ENCODE measurements around the gene GAB1.

GAB1 gene

GRCh38 chr4:143357161-143357845 is 20.6 kb downstream of the GAB1 start:
- DNase-seq (ENCODE audit: low read depth in 1 of 2, low spot score in 1 of 2): no peak

- no peak for DNase-seq (ENCODE audit: low read depth in 1 of 2, low spot score in 1 of 2)
These were observed 21.7 kb downstream of the GAB1 start for GRCh38 chr4:143358419-143358818.

- no peak for DNase-seq (ENCODE audit: low read depth in 1 of 2, low spot score in 1 of 2)
These were observed 22.4 kb downstream of the GAB1 start for GRCh38 chr4:143358923-143359643.

- DNase-seq (ENCODE audit: low read depth in 1 of 2, low spot score in 1 of 2): no peak
These were observed 23.0 kb downstream of the GAB1 start for GRCh38 chr4:143359644-143360193.

GRCh38 chr4:143360838-143361625 is 24.4 kb downstream of the GAB1 start:
- DNase-seq (ENCODE audit: low read depth in 1 of 2, low spot score in 1 of 2): no peak

- no peak for DNase-seq (ENCODE audit: low read depth in 1 of 2, low spot score in 1 of 2)
These were observed 25.8 kb downstream of the GAB1 start for GRCh38 chr4:143362349-143363046.

GRCh38 chr4:143363332-143363731 is 26.7 kb downstream of the GAB1 start:
- no peak for DNase-seq (ENCODE audit: low read depth in 1 of 2, low spot score in 1 of 2)

- DNase-seq (ENCODE audit: low read depth in 1 of 2, low spot score in 1 of 2): no peak
These were observed 27.4 kb downstream of the GAB1 start for GRCh38 chr4:143364063-143364462.

GRCh38 chr4:143367863-143368262 is 31.2 kb downstream of the GAB1 start:
- DNase-seq (ENCODE audit: low read depth in 1 of 2, low spot score in 1 of 2): no peak

GRCh38 chr4:143369552-143369951 is 32.9 kb downstream of the GAB1 start:
- DNase-seq (ENCODE audit: low read depth in 1 of 2, low spot score in 1 of 2): no peak

GRCh38 chr4:143372093-143372915 is 35.6 kb downstream of the GAB1 start:
- no peak for DNase-seq (ENCODE audit: low read depth in 1 of 2, low spot score in 1 of 2)

- DNase-seq (ENCODE audit: low read depth in 1 of 2, low spot score in 1 of 2): no peak
These were observed 37.6 kb downstream of the GAB1 start for GRCh38 chr4:143374255-143374654.

- DNase-seq (ENCODE audit: low read depth in 1 of 2, low spot score in 1 of 2): no peak
These were observed 38.1 kb downstream of the GAB1 start for GRCh38 chr4:143374771-143375170.

GRCh38 chr4:143375326-143376073 is 38.8 kb downstream of the GAB1 start:
- no peak for DNase-seq (ENCODE audit: low read depth in 1 of 2, low spot score in 1 of 2)

- no peak for DNase-seq (ENCODE audit: low read depth in 1 of 2, low spot score in 1 of 2)
These were observed 41.0 kb downstream of the GAB1 start for GRCh38 chr4:143377611-143378099.

- DNase-seq (ENCODE audit: low read depth in 1 of 2, low spot score in 1 of 2): no peak
These were observed 44.0 kb downstream of the GAB1 start for GRCh38 chr4:143380629-143381028.

- DNase-seq (ENCODE audit: low read depth in 1 of 2, low spot score in 1 of 2): no peak
These were observed 44.8 kb downstream of the GAB1 start for GRCh38 chr4:143381189-143382118.

- DNase-seq (ENCODE audit: low read depth in 1 of 2, low spot score in 1 of 2): no peak
These were observed 45.9 kb downstream of the GAB1 start for GRCh38 chr4:143382596-143382995.

Measured in activated CD4-positive, alpha-beta T cell treated with anti-CD3 and anti-CD28 coated beads, Interleukin-2, amount 50 U/mL, for 24 hours (primary cell).